GM23338 (cell line): ENCODE data around the gene INO80E. TPM values are rescaled to one million over a fixed set of nuclear protein-coding genes. Genes with fewer than 3 reads are reported as not detected.

Experiments used
- ATAC-seq: fragments of 200-7000 bp; cut with Tn5 transposase; 3 replicates; pipeline ENCODE4 v1.9.1; 2020
- DNase-seq: peaks from one replicate; pipeline ENCODE4 v3.0.0-alpha.2; 2015; ENCODE audit warnings: low spot score
- H2AFZ ChIP-seq: fragments of 200-600 bp; sonication (generic); 2 replicates; pipeline ENCODE4 v1.8.0; 2016; ENCODE audit warnings: antibody characterized with exemption, mild to moderate bottlenecking, moderate library complexity
- H3F3A ChIP-seq: fragments of 200-600 bp; sonication (generic); replicated peaks from 2 replicates; pipeline ENCODE4 v1.8.0; 2017; ENCODE audit warnings: antibody characterized with exemption, mixed run types, low read depth
- H3K27ac ChIP-seq: fragments of 200-600 bp; sonication (generic); 2 replicates; pipeline ENCODE4 v1.6.1; 2016; ENCODE audit warnings: low read depth
- H3K27me3 ChIP-seq: fragments of 200-600 bp; sonication (generic); 2 replicates; pipeline ENCODE4 v1.8.0; 2016; ENCODE audit warnings: mild to moderate bottlenecking, mixed run types, moderate library complexity; ENCODE audit not compliant: insufficient read depth
- H3K36me3 ChIP-seq: fragments of 200-600 bp; sonication (generic); 2 replicates; pipeline ENCODE4 v1.8.0; 2016; ENCODE audit warnings: mild to moderate bottlenecking; ENCODE audit not compliant: insufficient read depth
- H3K4me1 ChIP-seq: fragments of 200-600 bp; sonication (generic); 2 replicates; pipeline ENCODE4 v1.8.0; 2016; ENCODE audit warnings: mild to moderate bottlenecking, moderate library complexity; ENCODE audit not compliant: insufficient read depth
- H3K4me2 ChIP-seq: fragments of 200-600 bp; sonication (generic); 2 replicates; pipeline ENCODE4 v1.7.1; 2017; ENCODE audit warnings: mixed run types
- H3K4me3 ChIP-seq: fragments of 200-600 bp; sonication (generic); 2 replicates; pipeline ENCODE4 v1.6.1; 2016; ENCODE audit warnings: mixed run types
- H3K79me2 ChIP-seq: fragments of 200-600 bp; sonication (generic); replicated peaks from 2 replicates; pipeline ENCODE4 v1.8.0; 2017; ENCODE audit warnings: mild to moderate bottlenecking; ENCODE audit not compliant: insufficient read depth
- H3K9me2 ChIP-seq: fragments of 200-600 bp; sonication (generic); 2 replicates; pipeline ENCODE4 v1.8.0; 2017; ENCODE audit not compliant: insufficient read depth
- H4K20me1 ChIP-seq: fragments of 200-600 bp; sonication (generic); replicated peaks from 2 replicates; pipeline ENCODE4 v1.8.0; 2017; ENCODE audit warnings: mild to moderate bottlenecking; ENCODE audit not compliant: insufficient read depth
- H3K27ac Mint-ChIP-seq: 2 replicates; pipeline ENCODE4 v1.8.0; 2020; ENCODE audit warnings: inconsistent platforms, mild to moderate bottlenecking, moderate library complexity, mixed read lengths
- H3K27me3 Mint-ChIP-seq: 3 replicates; pipeline ENCODE4 v1.8.0; 2022; ENCODE audit warnings: low read depth, mild to moderate bottlenecking, moderate library complexity, mixed read lengths, inconsistent platforms; ENCODE audit not compliant: insufficient read depth, poor library complexity
- H3K36me3 Mint-ChIP-seq: 3 replicates; pipeline ENCODE4 v1.8.0; 2021; ENCODE audit warnings: low read depth, mild to moderate bottlenecking, inconsistent platforms, moderate library complexity, mixed read lengths
- H3K4me1 Mint-ChIP-seq: 3 replicates; pipeline ENCODE4 v1.8.0; 2020; ENCODE audit warnings: mild to moderate bottlenecking, inconsistent platforms, mixed read lengths
- H3K4me3 Mint-ChIP-seq: 3 replicates; pipeline ENCODE4 v1.8.0; 2021; ENCODE audit warnings: moderate library complexity, mild to moderate bottlenecking, inconsistent platforms, mixed read lengths
- H3K9me3 Mint-ChIP-seq: 3 replicates; pipeline ENCODE4 v1.8.0; 2020; ENCODE audit warnings: moderate library complexity, mild to moderate bottlenecking, inconsistent platforms, mixed read lengths
- EZH2 ChIP-seq: fragments of 200-600 bp; sonication (generic); IDR thresholded peaks from one replicate; pipeline ENCODE4 v1.8.0; 2017; ENCODE audit warnings: antibody characterized with exemption, mild to moderate bottlenecking, low read depth; ENCODE audit not compliant: unreplicated experiment
- EZH2phosphoT487 ChIP-seq: fragments of 200-600 bp; sonication (generic); IDR thresholded peaks from one replicate; pipeline ENCODE4 v1.8.1; 2018; ENCODE audit warnings: antibody characterized with exemption; ENCODE audit not compliant: unreplicated experiment
- JUNB ChIP-seq: IDR thresholded peaks from one replicate; pipeline ENCODE4 v1.6.1; 2016; ENCODE audit warnings: antibody characterized with exemption; ENCODE audit not compliant: unreplicated experiment
- NANOG ChIP-seq: IDR thresholded peaks from 2 replicates; pipeline ENCODE4 v1.6.1; 2016; ENCODE audit warnings: antibody characterized with exemption, borderline replicate concordance
- STAT1 ChIP-seq: IDR thresholded peaks from one replicate; pipeline ENCODE4 v1.6.1; 2016; ENCODE audit warnings: antibody characterized with exemption; ENCODE audit not compliant: unreplicated experiment
- ZNF114 ChIP-seq: fragments of 250-450 bp; sonication (Bioruptor Pico); IDR thresholded peaks from 2 replicates; pipeline ENCODE4 v1.5.0; 2020; ENCODE audit warnings: mild to moderate bottlenecking, moderate library complexity
- ZNF331 ChIP-seq: fragments of 250-450 bp; sonication (Bioruptor Pico); IDR thresholded peaks from 2 replicates; pipeline ENCODE4 v1.5.0; 2020; ENCODE audit warnings: low read depth, mild to moderate bottlenecking, moderate library complexity
- polyA plus RNA-seq: library from polyadenylated mRNA; unstranded; fragments of >200 nt; fragmentation: Nextera tagmentation; extraction: Ambion mirVana; gene quantifications from 2 replicates; pipeline ENCODE4 v1.2.1, GENCODE V29; 2016
- total RNA-seq: library from RNA; depleted of rRNA; stranded (reverse); fragments of >200 nt; shearing (Covaris generic); gene quantifications from 2 replicates; pipeline ENCODE4 v1.2.3, GENCODE V29; 2014
- TF ChIP-seq, protein P1 (sequence below), 2 experiments: fragments of 200-600 bp in 1 of 2; sonication (generic) in 1 of 2; conservative IDR thresholded peaks; 2 replicates each; pipeline versions ENCODE4 v1.5.1 to v1.6.1; 2016 to 2017; ENCODE audit warnings: antibody characterized with exemption in 2 of 2, low read depth in 2 of 2, mild to moderate bottlenecking in 2 of 2, moderate library complexity in 1 of 2
- TF ChIP-seq, protein P2 (sequence below): IDR thresholded peaks from one replicate; pipeline ENCODE4 v1.6.1; 2018; ENCODE audit warnings: antibody characterized with exemption; ENCODE audit not compliant: unreplicated experiment
- TF ChIP-seq, protein P3 (sequence below): IDR thresholded peaks from 2 replicates; pipeline ENCODE4 v1.6.1; 2016; ENCODE audit warnings: antibody characterized with exemption

Gene INO80E
- total and polyA plus RNA-seq, 2 experiments from 2014 or later = 66.0 to 71.0 TPM

DNA sequence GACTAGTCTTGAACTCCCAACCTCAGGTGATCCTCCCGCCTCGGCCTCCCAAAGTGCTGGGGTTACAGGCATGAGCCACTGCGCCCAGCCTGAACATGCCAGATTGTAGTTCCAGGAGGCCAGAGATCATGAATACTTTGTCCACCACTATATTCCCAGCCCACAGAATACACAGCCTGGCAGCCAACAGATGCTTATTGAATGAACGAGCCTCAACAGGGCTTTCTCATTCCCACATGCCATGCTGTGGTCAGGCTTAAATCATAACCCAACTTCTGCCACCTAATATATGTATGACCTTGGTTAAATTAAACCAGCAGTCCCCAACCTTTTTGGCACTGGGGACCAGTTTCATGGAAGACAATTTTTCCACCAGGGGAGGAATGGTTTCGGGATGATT is 37.3 kb upstream of the INO80E start:
- H3K4me2 ChIP-seq = no peak overlapping the region
- no peaks in the 10 kb centered on the region for H3K36me3 ChIP-seq
- ATAC-seq (no peak), DNase-seq (no peak)
- no peak overlapping the region for H3K27ac ChIP-seq
- peaks cover 6% of the 10 kb centered on the region for H3K4me1 ChIP-seq
- Mint-ChIP-seq H3K9me3 (no peaks in the 10 kb centered on the region), H3K36me3 (0 out of 3 replicates have a peak, but pooled peaks cover 3% of the 10 kb centered on the region), H3K27me3 (peaks cover 15% of the 10 kb centered on the region), H3K27ac (no peak overlapping the region), H3K4me1 (peaks cover 16% of the 10 kb centered on the region), H3K4me3 (no peak overlapping the region)
- no peaks in the 10 kb centered on the region for H3K9me2 ChIP-seq
- no peaks in the 10 kb centered on the region for H3K27me3 ChIP-seq
- no peak overlapping the region for H3K4me3 ChIP-seq
- H3F3A ChIP-seq = 0 out of 2 replicates have a peak, but pooled peaks cover 6% of the 10 kb centered on the region
- no peak for TF ChIP-seq ZNF331
- no peak overlapping the region for H2AFZ ChIP-seq
- H3K79me2 ChIP-seq = no peaks in the 10 kb centered on the region
- H4K20me1 ChIP-seq = no peaks in the 10 kb centered on the region

DNA sequence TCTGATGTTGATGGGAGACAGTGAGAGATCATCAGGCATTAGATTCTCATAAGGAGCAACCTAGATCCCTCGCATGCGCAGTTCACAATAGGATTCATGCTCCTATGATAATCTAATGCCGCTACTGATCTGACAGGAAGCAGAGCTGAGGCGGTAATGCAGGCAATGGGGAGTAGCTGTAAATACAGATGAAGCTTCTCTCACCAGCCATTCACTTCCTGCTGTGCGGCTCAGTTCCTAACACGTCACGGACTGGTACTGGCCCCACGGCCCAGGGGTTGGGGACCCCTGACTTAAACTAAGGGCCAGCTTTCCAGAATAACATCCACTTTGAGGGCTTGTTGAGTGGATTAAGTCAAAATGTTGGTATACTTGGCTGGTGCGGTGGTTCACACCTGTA is 36.7 kb upstream of the INO80E start:
- Histone ChIP-seq H3K4me3 (no peak overlapping the region), H3K27me3 (no peaks in the 10 kb centered on the region), H2AFZ (no peak overlapping the region), H3K9me2 (no peaks in the 10 kb centered on the region), H3F3A (0 out of 2 replicates have a peak, but pooled peaks cover 6% of the 10 kb centered on the region), H3K36me3 (no peaks in the 10 kb centered on the region), H4K20me1 (no peaks in the 10 kb centered on the region), H3K4me1 (peaks cover 6% of the 10 kb centered on the region), H3K4me2 (no peak overlapping the region), H3K27ac (no peak overlapping the region), H3K79me2 (no peaks in the 10 kb centered on the region)
- DNase-seq (no peak), ATAC-seq (no peak)
- Mint-ChIP-seq H3K9me3 (no peaks in the 10 kb centered on the region), H3K4me1 (peaks cover 16% of the 10 kb centered on the region), H3K4me3 (no peak overlapping the region), H3K36me3 (0 out of 3 replicates have a peak, but pooled peaks cover 3% of the 10 kb centered on the region), H3K27ac (no peak overlapping the region), H3K27me3 (peaks cover 15% of the 10 kb centered on the region)
- TF ChIP-seq, protein P1, sequence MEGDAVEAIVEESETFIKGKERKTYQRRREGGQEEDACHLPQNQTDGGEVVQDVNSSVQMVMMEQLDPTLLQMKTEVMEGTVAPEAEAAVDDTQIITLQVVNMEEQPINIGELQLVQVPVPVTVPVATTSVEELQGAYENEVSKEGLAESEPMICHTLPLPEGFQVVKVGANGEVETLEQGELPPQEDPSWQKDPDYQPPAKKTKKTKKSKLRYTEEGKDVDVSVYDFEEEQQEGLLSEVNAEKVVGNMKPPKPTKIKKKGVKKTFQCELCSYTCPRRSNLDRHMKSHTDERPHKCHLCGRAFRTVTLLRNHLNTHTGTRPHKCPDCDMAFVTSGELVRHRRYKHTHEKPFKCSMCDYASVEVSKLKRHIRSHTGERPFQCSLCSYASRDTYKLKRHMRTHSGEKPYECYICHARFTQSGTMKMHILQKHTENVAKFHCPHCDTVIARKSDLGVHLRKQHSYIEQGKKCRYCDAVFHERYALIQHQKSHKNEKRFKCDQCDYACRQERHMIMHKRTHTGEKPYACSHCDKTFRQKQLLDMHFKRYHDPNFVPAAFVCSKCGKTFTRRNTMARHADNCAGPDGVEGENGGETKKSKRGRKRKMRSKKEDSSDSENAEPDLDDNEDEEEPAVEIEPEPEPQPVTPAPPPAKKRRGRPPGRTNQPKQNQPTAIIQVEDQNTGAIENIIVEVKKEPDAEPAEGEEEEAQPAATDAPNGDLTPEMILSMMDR (conservative IDR thresholded peaks at IDR 0.05; ENCODE audit: low read depth in 2 of 2) = no peak
- TF ChIP-seq JUNB = no peak
- TF ChIP-seq ZNF114 (CRISPR knock-in tag) = no peak
- no peak for TF ChIP-seq STAT1
- no peak for TF ChIP-seq EZH2
- TF ChIP-seq NANOG = no peak
- TF ChIP-seq, protein P2, sequence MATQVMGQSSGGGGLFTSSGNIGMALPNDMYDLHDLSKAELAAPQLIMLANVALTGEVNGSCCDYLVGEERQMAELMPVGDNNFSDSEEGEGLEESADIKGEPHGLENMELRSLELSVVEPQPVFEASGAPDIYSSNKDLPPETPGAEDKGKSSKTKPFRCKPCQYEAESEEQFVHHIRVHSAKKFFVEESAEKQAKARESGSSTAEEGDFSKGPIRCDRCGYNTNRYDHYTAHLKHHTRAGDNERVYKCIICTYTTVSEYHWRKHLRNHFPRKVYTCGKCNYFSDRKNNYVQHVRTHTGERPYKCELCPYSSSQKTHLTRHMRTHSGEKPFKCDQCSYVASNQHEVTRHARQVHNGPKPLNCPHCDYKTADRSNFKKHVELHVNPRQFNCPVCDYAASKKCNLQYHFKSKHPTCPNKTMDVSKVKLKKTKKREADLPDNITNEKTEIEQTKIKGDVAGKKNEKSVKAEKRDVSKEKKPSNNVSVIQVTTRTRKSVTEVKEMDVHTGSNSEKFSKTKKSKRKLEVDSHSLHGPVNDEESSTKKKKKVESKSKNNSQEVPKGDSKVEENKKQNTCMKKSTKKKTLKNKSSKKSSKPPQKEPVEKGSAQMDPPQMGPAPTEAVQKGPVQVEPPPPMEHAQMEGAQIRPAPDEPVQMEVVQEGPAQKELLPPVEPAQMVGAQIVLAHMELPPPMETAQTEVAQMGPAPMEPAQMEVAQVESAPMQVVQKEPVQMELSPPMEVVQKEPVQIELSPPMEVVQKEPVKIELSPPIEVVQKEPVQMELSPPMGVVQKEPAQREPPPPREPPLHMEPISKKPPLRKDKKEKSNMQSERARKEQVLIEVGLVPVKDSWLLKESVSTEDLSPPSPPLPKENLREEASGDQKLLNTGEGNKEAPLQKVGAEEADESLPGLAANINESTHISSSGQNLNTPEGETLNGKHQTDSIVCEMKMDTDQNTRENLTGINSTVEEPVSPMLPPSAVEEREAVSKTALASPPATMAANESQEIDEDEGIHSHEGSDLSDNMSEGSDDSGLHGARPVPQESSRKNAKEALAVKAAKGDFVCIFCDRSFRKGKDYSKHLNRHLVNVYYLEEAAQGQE = no peak
- no peak for TF ChIP-seq ZNF331
- TF ChIP-seq, protein P3, sequence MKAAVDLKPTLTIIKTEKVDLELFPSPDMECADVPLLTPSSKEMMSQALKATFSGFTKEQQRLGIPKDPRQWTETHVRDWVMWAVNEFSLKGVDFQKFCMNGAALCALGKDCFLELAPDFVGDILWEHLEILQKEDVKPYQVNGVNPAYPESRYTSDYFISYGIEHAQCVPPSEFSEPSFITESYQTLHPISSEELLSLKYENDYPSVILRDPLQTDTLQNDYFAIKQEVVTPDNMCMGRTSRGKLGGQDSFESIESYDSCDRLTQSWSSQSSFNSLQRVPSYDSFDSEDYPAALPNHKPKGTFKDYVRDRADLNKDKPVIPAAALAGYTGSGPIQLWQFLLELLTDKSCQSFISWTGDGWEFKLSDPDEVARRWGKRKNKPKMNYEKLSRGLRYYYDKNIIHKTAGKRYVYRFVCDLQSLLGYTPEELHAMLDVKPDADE = no peak
- TF ChIP-seq EZH2phosphoT487 = no peak
